Measurements from ENCODE around the gene TGM3. TPM values are rescaled to one million over a fixed set of nuclear protein-coding genes. Genes with fewer than 3 reads are reported as not detected.

The TGM3 gene
- total RNA-seq, 2 experiments from 2014 or later: not detected

- CTCF ChIA-PET: no interaction called here
- Mint-ChIP-seq H3K4me1 (peaks cover 15% of the 10 kb centered on the region), H3K27ac (no peak overlapping the region), H3K4me3 (no peak overlapping the region), H3K9me3 (ENCODE audit: low read depth) (no peaks in the 10 kb centered on the region), H3K36me3 (no peaks in the 10 kb centered on the region), H3K27me3 (peaks cover 18% of the 10 kb centered on the region)
- ATAC-seq (no peak), DNase-seq (no peak)
Observed at GRCh38 chr20:2292416-2293110, 3.2 kb upstream of the TGM3 start.

- CTCF ChIA-PET: no interaction called here
- no peaks in the 10 kb centered on the region for H3K9me3 Mint-ChIP-seq (ENCODE audit: low read depth)
- ATAC-seq: no peak
- H3K36me3 Mint-ChIP-seq: no peaks in the 10 kb centered on the region
- DNase-seq: no peak
- no peak overlapping the region for H3K27ac Mint-ChIP-seq
- H3K4me3 Mint-ChIP-seq: no peak overlapping the region
- peaks cover 19% of the 10 kb centered on the region for H3K27me3 Mint-ChIP-seq
- peaks cover 15% of the 10 kb centered on the region for H3K4me1 Mint-ChIP-seq
Observed at GRCh38 chr20:2293486-2293885, 2.3 kb upstream of the TGM3 start.

- H3K4me3 Mint-ChIP-seq: no peak overlapping the region
- peaks cover 10% of the 10 kb centered on the region for H3K4me1 Mint-ChIP-seq
- no peak overlapping the region for H3K27ac Mint-ChIP-seq
- H3K27me3 Mint-ChIP-seq: peaks cover 15% of the 10 kb centered on the region
- H3K9me3 Mint-ChIP-seq (ENCODE audit: low read depth): no peaks in the 10 kb centered on the region
- no peak for ATAC-seq
- CTCF ChIA-PET: no interaction called here
- H3K36me3 Mint-ChIP-seq: no peaks in the 10 kb centered on the region
- no peak for DNase-seq
Observed at GRCh38 chr20:2293971-2294370, 1.8 kb upstream of the TGM3 start.

GRCh38 chr20:2295286-2295685, 515 bp upstream of the TGM3 start:
- Mint-ChIP-seq H3K27ac (no peak overlapping the region), H3K4me1 (no peaks in the 10 kb centered on the region), H3K4me3 (no peak overlapping the region), H3K9me3 (ENCODE audit: low read depth) (no peaks in the 10 kb centered on the region), H3K36me3 (no peaks in the 10 kb centered on the region), H3K27me3 (peaks cover 9% of the 10 kb centered on the region)
- CTCF ChIA-PET: no interaction called here
- ATAC-seq (no peak), DNase-seq (no peak)

- Mint-ChIP-seq H3K9me3 (ENCODE audit: low read depth) (no peaks in the 10 kb centered on the region), H3K27ac (no peak overlapping the region), H3K27me3 (peaks cover 6% of the 10 kb centered on the region), H3K4me1 (peaks cover 1% of the 10 kb centered on the region), H3K36me3 (no peaks in the 10 kb centered on the region), H3K4me3 (no peak overlapping the region)
- CTCF ChIA-PET: no interaction called here
- DNase-seq (no peak), ATAC-seq (no peak)
Observed at GRCh38 chr20:2296524-2297356, 939 bp downstream of the TGM3 start.

GRCh38 chr20:2297357-2297728, 1.5 kb downstream of the TGM3 start:
- peaks cover 6% of the 10 kb centered on the region for H3K27me3 Mint-ChIP-seq
- H3K36me3 Mint-ChIP-seq: no peaks in the 10 kb centered on the region
- ATAC-seq (no peak), DNase-seq (no peak)
- CTCF ChIA-PET: no interaction called here
- H3K27ac Mint-ChIP-seq: no peak overlapping the region
- H3K4me3 Mint-ChIP-seq: no peak overlapping the region
- no peaks in the 10 kb centered on the region for H3K9me3 Mint-ChIP-seq (ENCODE audit: low read depth)
- peaks cover 1% of the 10 kb centered on the region for H3K4me1 Mint-ChIP-seq

- H3K27ac Mint-ChIP-seq: no peak overlapping the region
- peaks cover 6% of the 10 kb centered on the region for H3K27me3 Mint-ChIP-seq
- ATAC-seq: no peak
- H3K36me3 Mint-ChIP-seq: no peaks in the 10 kb centered on the region
- H3K4me3 Mint-ChIP-seq: no peak overlapping the region
- peaks cover 1% of the 10 kb centered on the region for H3K4me1 Mint-ChIP-seq
- CTCF ChIA-PET: no interaction called here
- H3K9me3 Mint-ChIP-seq (ENCODE audit: low read depth): no peaks in the 10 kb centered on the region
- DNase-seq: no peak
Observed at GRCh38 chr20:2298116-2298515, 2.3 kb downstream of the TGM3 start.

- no peaks in the 10 kb centered on the region for H3K36me3 Mint-ChIP-seq
- H3K9me3 Mint-ChIP-seq (ENCODE audit: low read depth): no peaks in the 10 kb centered on the region
- H3K4me3 Mint-ChIP-seq: no peak overlapping the region
- H3K27ac Mint-ChIP-seq: no peak overlapping the region
- ATAC-seq (no peak), DNase-seq (no peak)
- H3K4me1 Mint-ChIP-seq: peaks cover 1% of the 10 kb centered on the region
- peaks cover 6% of the 10 kb centered on the region for H3K27me3 Mint-ChIP-seq
- CTCF ChIA-PET: no interaction called here
Observed at GRCh38 chr20:2298701-2299100, 2.9 kb downstream of the TGM3 start.

GRCh38 chr20:2299301-2299700, 3.5 kb downstream of the TGM3 start:
- no peak for ATAC-seq
- peaks cover 1% of the 10 kb centered on the region for H3K4me1 Mint-ChIP-seq
- no peak for DNase-seq
- H3K9me3 Mint-ChIP-seq (ENCODE audit: low read depth): no peaks in the 10 kb centered on the region
- H3K27me3 Mint-ChIP-seq: peaks cover 6% of the 10 kb centered on the region
- CTCF ChIA-PET: no interaction called here
- no peak overlapping the region for H3K27ac Mint-ChIP-seq
- H3K36me3 Mint-ChIP-seq: no peaks in the 10 kb centered on the region
- no peak overlapping the region for H3K4me3 Mint-ChIP-seq

GRCh38 chr20:2300002-2300401, 4.2 kb downstream of the TGM3 start:
- ATAC-seq: no peak
- no peak overlapping the region for H3K27ac Mint-ChIP-seq
- H3K4me1 Mint-ChIP-seq: peaks cover 1% of the 10 kb centered on the region
- H3K27me3 Mint-ChIP-seq: peaks cover 8% of the 10 kb centered on the region
- DNase-seq: no peak
- no peaks in the 10 kb centered on the region for H3K9me3 Mint-ChIP-seq (ENCODE audit: low read depth)
- CTCF ChIA-PET: interaction anchor here (1.0 kb wide), 1 partner anchor 92 kb away, joined by 3 read pairs; no protein-coding TSS in a partner anchor
- H3K36me3 Mint-ChIP-seq: no peaks in the 10 kb centered on the region
- no peak overlapping the region for H3K4me3 Mint-ChIP-seq

- no peaks in the 10 kb centered on the region for H3K9me3 Mint-ChIP-seq (ENCODE audit: low read depth)
- DNase-seq (no peak), ATAC-seq (no peak)
- no peak overlapping the region for H3K27ac Mint-ChIP-seq
- CTCF ChIA-PET: interaction anchor here (1.0 kb wide), 1 partner anchor 93 kb away, joined by 3 read pairs; no protein-coding TSS in a partner anchor
- H3K36me3 Mint-ChIP-seq: no peaks in the 10 kb centered on the region
- H3K4me3 Mint-ChIP-seq: no peak overlapping the region
- peaks cover 1% of the 10 kb centered on the region for H3K4me1 Mint-ChIP-seq
- peaks cover 10% of the 10 kb centered on the region for H3K27me3 Mint-ChIP-seq
Observed at GRCh38 chr20:2300420-2300819, 4.6 kb downstream of the TGM3 start.

- no peak for ATAC-seq
- H3K4me3 Mint-ChIP-seq: no peak overlapping the region
Observed at GRCh38 chr20:2301164-2301622, 5.4 kb downstream of the TGM3 start.

GRCh38 chr20:2302384-2303060, 6.7 kb downstream of the TGM3 start:
- Mint-ChIP-seq H3K36me3 (no peaks in the 10 kb centered on the region), H3K4me3 (no peak overlapping the region), H3K4me1 (peaks cover 1% of the 10 kb centered on the region), H3K27ac (no peak overlapping the region), H3K9me3 (ENCODE audit: low read depth) (no peaks in the 10 kb centered on the region), H3K27me3 (peaks cover 10% of the 10 kb centered on the region)
- CTCF ChIA-PET: interaction anchor here (0.6 kb wide), 1 partner anchor 53 kb away, joined by 3 read pairs; no protein-coding TSS in a partner anchor
- ATAC-seq: no peak
- DNase-seq: no peak

More at GRCh38 chr20:2301164-2301622, 5.4 kb downstream of the TGM3 start:
- Mint-ChIP-seq H3K27me3 (peaks cover 10% of the 10 kb centered on the region), H3K9me3 (ENCODE audit: low read depth) (no peaks in the 10 kb centered on the region), H3K36me3 (no peaks in the 10 kb centered on the region), H3K27ac (no peak overlapping the region), H3K4me1 (peaks cover 1% of the 10 kb centered on the region)
- CTCF ChIA-PET: no interaction called here
- DNase-seq: no peak

All from activated CD8-positive, alpha-beta memory T cell treated with anti-CD3 and anti-CD28 coated beads, Interleukin-2, amount 10 ng/mL, durations not matched to agents 7 days and 5 days (primary cell).